HG02970 (cell line): Measurements from ENCODE around the gene FXYD3.
A peak's percentile ranks its signal among the peaks of the same experiment; 100 is the strongest.
"Not testable (repeated sequence)": the region's sequence is repeated elsewhere in the genome, so short reads cannot be mapped to it uniquely, and the experiment has no call there.

Source experiments
- ATAC-seq: cut with Tn5 transposase; IDR thresholded peaks from one replicate; pipeline ENCODE4 v1.9.1; 2021; ENCODE audit warnings: mild to moderate bottlenecking, moderate library complexity, moderate number of reproducible peaks; ENCODE audit not compliant: unreplicated experiment, low FRiP score

The FXYD3 gene

DNA sequence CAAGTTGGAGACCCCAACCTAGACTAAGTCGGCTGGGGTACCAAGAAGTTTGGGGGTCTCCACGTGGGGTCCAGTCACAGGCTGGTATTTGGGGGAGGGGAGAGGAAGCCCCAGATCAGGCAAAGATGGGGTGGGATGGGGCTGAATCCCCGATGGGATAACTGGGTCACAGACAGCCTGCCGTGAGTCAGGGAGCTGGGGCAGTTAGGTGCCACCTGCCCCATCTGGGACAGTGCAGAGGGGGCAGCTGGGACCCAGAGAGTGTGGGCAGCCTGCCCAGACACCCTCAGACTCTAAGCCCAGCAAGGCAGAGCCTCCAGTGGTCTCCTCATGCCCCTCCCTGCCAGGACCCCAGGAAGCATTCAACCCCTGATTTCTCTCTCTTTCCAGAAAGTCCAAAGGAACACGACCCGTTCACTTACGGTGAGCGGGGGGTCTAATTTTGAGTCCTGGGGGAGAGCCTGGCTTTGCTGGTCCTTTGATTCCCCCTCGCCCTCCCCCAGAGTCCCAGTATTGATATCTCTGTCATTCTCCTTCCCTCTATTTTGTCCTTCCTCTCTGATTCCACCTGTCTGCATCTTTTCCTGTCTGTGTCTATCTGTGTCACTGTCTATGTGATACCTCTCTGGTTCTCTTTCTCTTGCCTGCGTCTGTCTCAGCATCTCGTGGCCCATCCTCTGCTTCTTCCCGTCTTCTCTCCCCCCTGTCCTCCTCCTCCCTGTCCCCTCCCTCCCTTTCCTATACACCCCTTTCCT lies 24.8 kb downstream of the FXYD3 start:
- no peak for ATAC-seq

DNA sequence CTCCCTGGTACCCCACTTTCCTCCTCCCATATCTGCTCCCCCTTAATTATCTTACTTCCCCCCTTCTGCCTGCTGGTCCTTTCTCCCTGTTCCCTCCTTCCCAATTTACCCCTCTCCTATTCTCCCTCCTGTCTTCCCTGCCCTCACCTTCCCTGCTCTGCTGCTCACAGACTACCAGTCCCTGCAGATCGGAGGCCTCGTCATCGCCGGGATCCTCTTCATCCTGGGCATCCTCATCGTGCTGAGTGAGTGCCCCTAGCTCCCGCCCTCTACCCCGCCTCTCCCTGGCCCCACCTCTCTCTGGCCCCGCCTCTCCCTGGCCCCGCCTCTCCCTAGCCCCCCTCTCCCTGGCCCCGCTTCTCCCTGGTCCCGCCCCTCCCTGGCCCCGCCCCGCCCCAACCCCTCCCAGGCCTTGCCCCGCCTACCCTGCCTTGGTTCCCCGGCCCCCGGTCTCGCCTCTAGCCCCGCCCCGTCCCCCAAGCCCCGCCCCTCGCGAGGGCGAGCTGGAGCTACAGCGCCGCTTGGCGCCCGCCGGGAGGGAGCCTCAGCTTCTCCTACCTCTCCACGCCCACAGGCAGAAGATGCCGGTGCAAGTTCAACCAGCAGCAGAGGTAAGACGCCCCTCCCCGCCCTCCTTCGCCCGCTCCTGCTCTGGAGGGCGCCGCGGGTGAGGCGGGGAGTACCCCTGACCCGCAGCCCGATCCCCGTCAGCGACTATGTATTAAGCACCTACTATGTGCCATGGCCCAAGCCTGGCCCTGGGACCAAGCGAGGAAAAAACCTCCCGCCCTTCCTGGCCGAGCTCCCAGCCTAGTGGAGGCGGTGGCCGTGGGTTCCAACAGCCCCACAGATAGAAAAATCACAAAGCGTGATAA lies 25.6 kb downstream of the FXYD3 start:
- ATAC-seq: peak; percentile 46

DNA sequence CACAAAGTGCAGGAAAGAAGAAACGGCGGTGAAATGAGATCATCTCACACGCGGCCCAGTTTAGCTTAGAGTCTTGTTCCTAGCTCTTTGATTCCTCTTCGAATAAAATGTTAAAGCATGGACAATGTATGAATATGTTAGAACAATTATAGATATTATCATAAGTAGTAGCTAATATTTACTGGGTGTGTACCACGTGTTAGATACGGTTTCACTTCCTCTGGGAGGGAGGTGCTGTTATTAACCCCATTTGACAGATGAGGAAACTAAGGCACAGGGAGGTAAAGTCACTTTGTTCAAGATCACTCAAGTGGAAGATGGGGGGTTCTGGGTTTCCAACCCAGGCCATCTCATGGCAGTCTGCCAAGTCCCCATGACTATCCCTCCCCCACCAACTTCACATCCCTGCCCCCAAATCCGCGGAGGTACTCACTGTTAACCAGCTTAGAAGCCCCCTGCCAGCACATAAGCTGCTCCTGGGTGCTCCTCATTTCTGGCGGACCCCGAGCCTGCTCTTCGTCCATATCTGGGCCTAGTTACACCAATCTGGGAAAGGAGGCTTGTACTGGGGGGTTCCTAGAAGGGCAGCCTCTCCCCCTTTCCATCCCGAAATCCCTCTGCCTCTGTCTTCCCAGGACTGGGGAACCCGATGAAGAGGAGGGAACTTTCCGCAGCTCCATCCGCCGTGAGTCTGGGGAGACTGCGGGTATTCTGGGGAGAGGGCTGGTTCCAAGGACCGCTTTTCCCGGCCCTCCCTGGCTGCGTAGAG lies 26.4 kb downstream of the FXYD3 start:
- ATAC-seq: no peak

DNA sequence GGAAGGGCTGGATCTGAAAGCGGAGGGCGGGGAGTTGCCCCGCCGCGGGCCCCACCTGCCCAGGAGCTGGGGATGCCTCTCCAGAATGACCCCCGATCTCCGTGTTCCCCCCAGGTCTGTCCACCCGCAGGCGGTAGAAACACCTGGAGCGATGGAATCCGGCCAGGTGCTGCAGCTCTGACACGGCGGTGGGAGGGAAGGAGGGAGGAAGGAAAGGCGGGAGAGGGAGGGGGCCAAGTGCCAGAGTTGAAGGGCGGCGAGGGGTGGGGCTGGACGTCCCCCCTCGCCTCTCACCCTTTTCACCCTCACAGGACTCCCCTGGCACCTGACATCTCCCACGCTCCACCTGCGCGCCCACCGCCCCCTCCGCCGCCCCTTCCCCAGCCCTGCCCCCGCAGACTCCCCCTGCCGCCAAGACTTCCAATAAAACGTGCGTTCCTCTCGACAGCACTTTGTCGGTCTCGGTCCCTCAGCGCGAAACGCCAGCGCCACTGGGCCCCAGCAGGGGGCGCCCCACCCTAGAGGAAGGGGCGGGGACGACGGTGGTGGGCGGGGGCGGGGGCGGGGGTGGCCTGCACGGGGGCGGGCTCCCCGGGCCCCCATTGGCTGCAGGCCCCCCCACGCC lies 27.1 kb downstream of the FXYD3 start:
- ATAC-seq: no peak

DNA sequence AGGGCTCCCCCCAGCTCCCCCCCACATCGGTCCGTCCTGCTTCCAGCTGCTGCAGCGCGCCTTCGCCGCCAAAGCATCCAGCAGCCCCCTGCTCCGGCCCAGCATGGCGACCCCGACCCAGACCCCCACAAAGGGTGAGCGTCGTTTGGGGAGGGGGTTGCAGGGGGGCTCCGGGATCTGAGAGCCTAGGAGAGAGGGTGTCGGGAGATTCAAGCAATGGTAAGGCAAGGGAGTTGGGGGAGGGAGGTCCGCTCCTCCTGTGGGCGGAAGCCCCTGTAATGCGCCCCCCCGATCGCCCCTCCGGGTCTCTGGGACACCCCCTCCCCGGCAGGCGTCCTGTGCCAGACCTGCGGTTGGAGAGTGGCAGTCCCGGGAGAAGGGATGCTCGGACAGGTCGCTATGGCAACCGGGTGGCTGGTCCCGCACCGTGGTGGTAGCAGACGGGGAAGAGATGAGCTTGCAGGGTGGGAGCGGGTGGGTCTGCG lies 27.6 kb downstream of the FXYD3 start, which contains the start of gene FXYD7:
FXYD7 (plus strand) TSS at position 25 of the 485 bp plus-strand sequence; CDS start at position 104, 79 bp downstream.
- ATAC-seq: no peak

DNA sequence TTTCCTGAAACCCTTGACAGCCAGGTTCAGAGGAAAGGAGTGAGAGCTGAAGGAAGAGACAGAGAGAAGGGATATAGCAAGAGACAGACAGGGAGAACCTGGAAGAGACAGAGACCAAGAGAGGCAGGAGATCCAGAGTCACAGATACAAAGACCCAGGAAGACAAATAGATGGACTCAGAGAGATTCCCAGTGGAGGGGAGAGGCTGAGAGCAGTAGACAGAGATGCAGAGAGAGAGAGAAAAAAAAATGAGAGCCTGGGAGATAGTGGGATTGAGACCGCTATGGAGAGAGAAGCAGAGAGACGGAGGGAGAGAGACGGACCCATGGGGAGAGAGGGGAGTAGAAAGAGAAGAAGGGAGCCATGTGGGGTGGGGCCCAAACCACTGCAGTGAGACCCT lies 28.2 kb downstream of the FXYD3 start:
- ATAC-seq: no peak

DNA sequence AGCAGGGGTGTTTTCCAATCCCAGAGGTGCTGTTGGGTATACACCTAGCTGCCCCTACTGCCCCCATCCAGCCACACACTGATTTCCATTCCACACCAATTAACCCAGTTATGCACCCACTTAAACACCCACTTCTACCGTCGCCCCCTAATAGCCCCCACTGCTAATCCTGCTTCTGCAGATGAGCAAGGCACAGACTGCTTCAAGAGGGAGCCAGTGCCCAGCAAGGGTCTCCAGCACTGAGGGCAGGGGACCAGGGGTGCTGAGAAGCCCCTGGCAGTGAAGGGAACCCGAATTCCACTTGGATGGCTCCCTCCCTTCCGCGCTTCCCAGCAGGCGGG lies 28.6 kb downstream of the FXYD3 start:
- ATAC-seq: no peak

DNA sequence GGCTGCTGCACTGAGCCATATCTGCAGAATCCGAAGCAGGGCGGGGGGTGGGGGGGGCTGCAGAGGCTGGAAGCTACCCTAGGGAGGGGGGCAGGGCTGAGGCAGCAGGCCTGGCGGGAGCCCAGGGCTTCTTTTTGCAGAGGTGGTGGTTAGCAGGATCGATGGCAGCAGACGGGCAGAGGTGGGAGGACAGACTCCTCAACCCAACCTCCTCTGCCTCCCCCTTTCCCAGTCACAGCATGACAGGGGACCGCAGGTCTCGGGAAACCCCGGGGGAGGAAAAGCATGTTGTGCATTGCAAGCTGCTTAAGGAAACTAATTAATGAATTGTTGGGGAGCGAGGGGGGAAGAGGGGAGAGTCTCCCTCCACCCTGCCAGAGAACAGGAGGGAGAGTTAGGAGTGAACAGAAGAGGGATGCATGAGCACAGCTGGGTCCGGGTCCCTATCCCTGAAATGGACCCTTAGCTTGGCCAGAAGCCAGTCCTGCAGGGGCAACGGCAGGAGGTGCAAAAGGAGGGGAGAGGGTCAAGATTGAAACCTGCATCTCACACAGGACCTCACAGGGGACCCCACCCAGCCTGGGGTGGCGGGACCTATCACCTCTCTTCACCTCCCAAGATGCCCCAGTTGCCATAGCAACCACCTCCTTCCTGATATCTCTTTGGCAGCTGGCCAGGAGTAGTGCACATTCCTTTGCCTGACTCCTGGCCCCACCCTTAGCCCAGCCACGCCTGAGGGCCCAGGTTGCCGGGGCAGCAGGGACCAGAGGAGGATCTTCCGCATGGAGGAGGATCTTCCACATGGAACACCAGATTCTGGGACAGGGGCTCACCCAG lies 29.2 kb downstream of the FXYD3 start:
- no peak for ATAC-seq

DNA sequence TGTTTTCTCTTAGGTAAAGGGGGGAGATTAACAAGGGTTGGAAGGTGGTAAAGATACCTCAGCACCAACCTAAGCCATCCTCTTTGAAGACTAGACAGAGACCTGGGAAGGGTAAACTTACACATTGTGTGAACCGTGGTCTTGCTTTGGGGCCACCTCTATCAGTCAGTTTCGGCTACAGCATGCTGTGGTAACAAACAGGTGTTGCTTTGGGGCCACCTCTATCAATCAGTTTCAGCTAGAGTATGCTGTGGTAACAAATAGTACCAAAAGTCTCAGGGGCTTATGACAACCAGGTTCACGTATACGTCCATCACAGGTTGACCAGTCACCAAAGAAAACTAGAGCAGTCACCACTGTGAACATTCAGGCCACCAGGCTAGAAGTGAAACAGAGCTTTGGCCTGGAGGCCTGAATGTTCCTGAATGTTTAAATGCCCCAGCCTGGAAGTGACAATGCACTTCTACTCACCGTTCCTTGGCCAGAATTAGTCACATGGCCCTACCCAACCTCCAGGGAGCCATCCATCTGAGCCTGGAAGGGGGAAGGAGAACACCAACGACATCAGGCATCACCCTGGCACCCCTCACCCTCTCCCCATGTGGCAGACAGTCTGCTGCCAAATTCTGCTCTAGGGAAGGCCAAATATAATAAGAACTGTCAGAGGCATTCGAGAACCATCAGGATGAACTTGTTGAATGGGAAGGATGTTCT lies 31.3 kb downstream of the FXYD3 start:
- no peak for ATAC-seq

DNA sequence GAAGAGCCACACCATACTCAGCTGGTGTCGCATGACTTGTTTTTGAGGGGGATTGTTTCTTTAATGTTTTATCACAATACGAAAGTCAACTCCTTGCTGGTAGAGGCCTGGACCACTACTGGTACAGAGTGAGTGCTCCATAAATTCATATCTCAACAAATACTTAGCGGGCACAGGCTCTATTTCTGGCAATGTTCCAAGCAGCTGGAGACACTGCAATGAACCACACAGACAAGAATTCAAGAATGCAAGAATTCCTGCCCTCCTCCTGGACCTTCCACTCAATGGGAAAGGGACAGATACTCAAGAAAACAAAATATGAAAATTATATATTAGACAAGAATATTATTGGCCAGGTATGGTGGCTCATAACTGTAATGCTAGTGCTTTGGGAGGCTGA lies 33.8 kb downstream of the FXYD3 start:
- ATAC-seq: no peak

DNA sequence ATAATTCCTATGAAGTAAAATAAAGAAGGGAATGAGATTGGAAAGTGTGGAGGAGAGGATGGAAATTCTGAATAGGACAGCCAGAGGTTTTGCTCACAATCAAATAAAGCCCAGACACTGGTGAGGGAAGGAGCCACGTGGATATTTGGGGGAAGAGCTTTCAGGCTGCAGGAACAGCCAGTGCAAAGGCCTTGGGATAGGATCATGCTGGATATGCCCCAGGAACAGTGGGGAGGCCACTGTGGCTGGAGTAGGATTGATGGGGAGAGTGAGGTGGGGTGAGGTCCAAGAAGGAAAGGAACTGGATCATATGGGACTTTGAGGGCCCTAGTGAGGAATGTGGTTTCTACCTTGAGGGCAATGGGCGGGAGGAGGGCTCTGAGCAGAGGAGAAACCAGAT lies 34.8 kb downstream of the FXYD3 start:
- ATAC-seq: no peak

DNA sequence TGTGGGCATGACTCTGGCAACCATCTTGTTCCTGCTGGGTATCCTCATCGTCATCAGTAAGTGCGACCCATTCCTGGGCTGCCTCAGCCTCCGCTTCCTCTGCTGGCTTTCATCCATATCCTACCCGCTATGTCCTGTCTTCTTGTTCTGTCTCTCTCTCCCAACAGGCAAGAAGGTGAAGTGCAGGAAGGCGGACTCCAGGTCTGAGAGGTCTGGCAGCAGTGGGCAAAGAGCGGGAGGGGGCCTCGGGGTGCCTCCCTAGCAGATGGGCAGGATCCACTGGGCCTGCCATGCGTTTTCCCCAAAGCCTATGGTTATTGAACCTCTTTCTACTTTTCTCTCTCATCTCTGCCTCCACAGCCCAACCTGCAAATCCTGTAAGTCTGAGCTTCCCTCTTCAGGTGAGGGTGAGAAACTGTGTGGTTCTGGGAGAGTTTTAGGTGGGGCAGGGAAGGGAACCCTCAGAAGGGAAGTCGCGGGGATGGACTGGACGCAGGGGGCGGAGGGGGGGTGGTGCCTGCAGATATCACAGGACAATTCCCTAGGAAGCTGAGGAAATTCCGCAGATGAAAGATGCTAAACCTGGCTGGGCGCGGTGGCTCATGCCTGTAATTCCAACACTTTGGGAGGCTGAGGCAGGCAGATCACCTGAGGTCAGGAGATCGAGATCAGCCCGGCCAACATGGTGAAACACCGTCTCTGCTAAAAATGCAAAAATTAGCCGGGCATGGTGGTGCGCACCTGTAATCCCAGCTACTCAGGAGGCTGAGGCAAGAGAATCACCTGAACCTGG lies 35.8 kb downstream of the FXYD3 start:
- no peak for ATAC-seq

DNA sequence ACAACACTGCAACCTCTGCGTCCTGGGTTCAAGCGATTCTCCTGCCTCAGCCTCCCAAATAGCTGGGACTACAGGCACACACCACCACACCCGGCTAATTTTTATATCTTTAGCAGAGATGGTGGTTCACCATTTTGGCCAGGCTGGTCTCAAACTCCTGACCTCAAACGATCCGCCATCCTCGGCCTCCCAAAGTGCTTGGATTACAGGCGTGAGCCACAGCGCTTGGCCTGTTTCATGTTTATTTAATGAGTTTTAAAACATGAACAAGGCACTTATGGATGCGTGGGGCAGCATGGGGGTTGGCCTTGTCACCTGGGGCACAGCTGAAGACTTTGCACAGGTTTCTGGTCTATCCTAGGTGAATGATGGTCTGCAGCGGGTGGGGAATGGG lies 37.5 kb downstream of the FXYD3 start:
- ATAC-seq: not testable (repeated sequence)

DNA sequence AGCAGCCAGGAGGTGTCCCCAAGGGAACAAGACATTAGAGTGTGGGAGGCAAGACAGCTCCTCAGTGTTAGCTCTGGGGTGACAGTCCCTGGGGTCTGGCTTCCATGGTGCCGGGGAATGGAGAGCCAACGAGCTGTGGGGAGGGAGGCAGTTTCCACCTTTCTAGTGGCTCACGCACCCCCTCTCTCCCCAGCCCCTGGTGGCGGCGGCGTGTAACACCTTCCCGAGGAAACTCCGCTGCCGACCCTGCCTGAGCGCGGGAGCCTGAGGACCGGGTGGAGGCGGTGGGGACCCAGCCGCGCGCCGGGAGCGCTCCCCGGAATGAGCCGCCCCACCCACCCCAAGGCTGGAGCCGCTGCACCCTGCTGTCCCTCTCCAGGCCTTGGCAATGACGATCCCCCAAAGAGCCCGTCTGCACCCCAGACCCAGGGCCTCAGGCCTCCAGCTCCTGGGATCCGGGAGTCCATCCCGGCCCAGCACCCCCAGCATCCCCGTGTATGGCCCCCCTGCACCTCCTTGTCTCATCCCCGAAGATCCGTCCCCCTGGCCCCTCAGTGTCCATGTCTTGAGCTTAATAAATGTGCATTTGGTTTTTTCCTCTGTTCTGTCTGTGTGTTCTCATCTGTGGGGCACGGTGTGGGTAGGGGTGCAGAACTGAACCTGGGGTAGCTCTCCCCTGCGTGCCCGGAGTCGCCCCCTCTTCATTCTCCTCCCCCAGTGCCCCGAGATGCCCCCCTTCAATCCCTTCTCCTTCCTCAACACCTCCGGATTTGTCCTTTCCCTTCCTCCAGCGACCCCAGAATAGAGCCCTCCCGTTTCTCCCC lies 38.3 kb downstream of the FXYD3 start:
- no peak for ATAC-seq

DNA sequence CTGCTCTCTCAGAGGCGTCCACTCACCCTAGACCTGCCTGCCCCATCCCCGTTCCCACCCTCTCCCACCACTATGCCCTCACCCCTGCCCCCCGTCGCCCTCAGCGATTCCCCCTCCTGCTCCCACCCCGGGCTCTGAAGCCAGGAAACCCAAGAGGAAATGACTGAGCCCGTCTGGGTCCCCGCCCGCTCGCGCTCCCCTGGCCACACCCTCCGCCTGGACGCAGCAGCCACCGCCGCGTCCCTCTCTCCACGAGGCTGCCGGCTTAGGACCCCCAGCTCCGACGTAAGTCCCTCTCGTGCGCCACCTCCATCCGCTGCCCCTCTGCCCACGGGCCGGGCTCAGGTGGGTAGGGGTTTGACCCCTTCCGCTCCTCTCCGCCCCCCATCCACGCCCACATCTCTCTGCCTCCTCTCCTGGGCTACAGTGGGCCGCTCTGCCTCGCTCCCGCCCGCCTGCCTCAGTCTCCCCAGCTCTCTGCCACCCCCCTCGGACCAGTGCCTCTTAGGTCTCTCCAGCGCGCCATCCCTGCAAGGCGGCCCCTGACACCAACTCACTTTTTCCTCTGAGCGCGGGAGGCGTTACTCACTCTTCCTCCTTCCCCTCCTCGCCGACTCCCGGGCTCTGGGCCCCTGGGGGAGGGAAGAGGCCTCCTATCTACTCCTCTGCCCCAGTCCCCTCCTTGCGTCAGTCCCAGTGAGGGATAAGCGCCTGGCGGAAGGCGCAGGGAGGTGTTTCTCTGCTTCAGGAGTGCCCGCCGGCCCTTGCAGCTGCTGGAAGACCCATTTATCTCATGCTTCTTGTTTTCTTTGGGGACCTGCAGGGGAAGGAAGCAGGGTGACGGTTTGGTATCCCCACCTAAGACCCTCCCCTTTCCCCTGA lies 39.1 kb downstream of the FXYD3 start, which contains the start of gene FXYD5:
FXYD5 (plus strand) TSS at position 211 of the 882 bp plus-strand sequence. CDS start 816 bp downstream, outside the sequence.
- ATAC-seq: no peak

DNA sequence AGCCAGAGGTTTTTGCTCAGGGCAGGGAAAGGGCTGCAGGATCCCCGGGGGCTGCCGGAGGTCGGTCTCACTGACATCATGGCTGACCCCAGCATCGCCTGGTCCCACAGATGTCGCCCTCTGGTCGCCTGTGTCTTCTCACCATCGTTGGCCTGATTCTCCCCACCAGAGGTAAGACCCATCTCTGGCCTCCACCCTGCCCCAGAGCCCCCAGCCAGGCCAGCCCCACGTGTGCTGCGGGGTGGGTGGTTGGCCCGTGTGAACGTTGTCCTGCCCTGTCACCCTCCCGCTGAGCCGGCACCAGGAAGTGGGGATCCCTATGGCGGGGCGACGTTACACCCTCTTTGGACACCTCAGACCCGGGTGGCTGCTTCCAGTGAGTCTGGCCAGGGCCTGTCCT lies 39.8 kb downstream of the FXYD3 start:
- ATAC-seq: no peak
